Kidney (tissue), 14 donors: ENCODE results near the gene STAP2. TPM values are rescaled to one million over a fixed set of nuclear protein-coding genes. Genes with fewer than 3 reads are reported as not detected.

Experiments used
- DNase-seq, 5 donors: peaks; one replicate each; pipeline ENCODE4 v3.0.0-alpha.2; 2013 to 2020
- FAIRE-seq: peaks from 2 replicates; lab custom pipeline; 2012; peaks lifted over from hg19 to GRCh38; lab: Jason Lieb, UNC
- H3K27ac ChIP-seq, 2 donors: one replicate each; pipeline ENCODE4 v1.7.0; 2013; ENCODE audit warnings: low read depth in 2 of 2, low read length in 2 of 2, inconsistent platforms in 1 of 2
- H3K27me3 ChIP-seq: one replicate; pipeline ENCODE4 v1.7.1; 2013; ENCODE audit warnings: low read length, inconsistent platforms; ENCODE audit not compliant: control insufficient read depth, insufficient read depth
- H3K36me3 ChIP-seq, 3 donors: one replicate each; pipeline versions ENCODE4 v1.7.0 to v1.7.1; 2013; ENCODE audit warnings: low read length in 3 of 3, control low read depth in 1 of 3, inconsistent platforms in 1 of 3; ENCODE audit not compliant: insufficient read depth in 3 of 3, control insufficient read depth in 2 of 3
- H3K4me1 ChIP-seq, 3 donors: one replicate each; pipeline versions ENCODE4 v1.7.0 to v1.7.1; 2013; ENCODE audit warnings: low read length in 3 of 3, inconsistent platforms in 1 of 3, low read depth in 1 of 3; ENCODE audit not compliant: control insufficient read depth in 2 of 3, insufficient read depth in 2 of 3
- H3K4me3 ChIP-seq, 3 donors: one replicate each; pipeline versions ENCODE4 v1.7.0 to v1.8.1; 2013; ENCODE audit warnings: low read length in 3 of 3, control low read depth in 1 of 3, inconsistent platforms in 1 of 3
- H3K9ac ChIP-seq, 3 donors: one replicate each; pipeline versions ENCODE4 v1.7.0 to v1.7.1; 2013; ENCODE audit warnings: low read length in 3 of 3, control low read depth in 1 of 3, inconsistent platforms in 1 of 3
- H3K9me3 ChIP-seq, 3 donors: one replicate each; pipeline versions ENCODE4 v1.7.0 to v1.7.1; 2013; ENCODE audit warnings: low read length in 3 of 3, control low read depth in 1 of 3, inconsistent platforms in 1 of 3; ENCODE audit not compliant: control insufficient read depth in 2 of 3, insufficient read depth in 1 of 3
- CTCF ChIP-seq: IDR thresholded peaks from 3 replicates; pipeline ENCODE4 v1.5.1; 2012; ENCODE audit warnings: mild to moderate bottlenecking, moderate library complexity, borderline replicate concordance; ENCODE audit not compliant: insufficient read depth; ENCODE audit errors: extremely low read depth
- intact Hi-C: fragments of 100-400 bp; cut with DNase I; formaldehyde crosslinking; loops from one replicate; pipeline ENCODE4 v1.11.1; 2022
- polyA plus RNA-seq: library from polyadenylated mRNA; stranded (reverse); fragments of 350-450 nt; fragmentation: Illumina TruSeq; extraction: RNeasy Lipid Tissue Mini Kit (QIAGEN cat#74804); gene quantifications from one replicate; pipeline ENCODE4 v1.2.3, GENCODE V29; 2014; ENCODE audit warnings: low read depth, low replicate concordance; ENCODE audit not compliant: insufficient read depth
- total RNA-seq: library from RNA; stranded (reverse); fragmentation: NEBNext Ultra II Directional; extraction: Animal tissue kit (Norgen Biotek cat#: 25700); gene quantifications from one replicate; pipeline ENCODE4 v1.2.1, GENCODE V29; 2021
- donor health status: control.
- donor health status: control.
- donor health status: control.
- donor health status: control.
- donor health status: control.
- donor health status: DM: yes; HTN: yes; CAD: no.
- donor health status: Normal renal cell carcinoma (clear cell type).

STAP2 gene
- total and polyA plus RNA-seq, 2 donors from 2014 or later = 32.3 to 61.5 TPM

- H3K36me3 ChIP-seq = peaks cover 0 to 2% (median 0%) of the 10 kb centered on the region in 3 donors
- no peaks in the 10 kb centered on the region for H3K9me3 ChIP-seq
- peaks cover 0 to 64% (median 56%) of the 10 kb centered on the region in 3 donors for H3K4me1 ChIP-seq
- peak; percentile 72 to 84 (median 75) for DNase-seq
- no peak overlapping the region for H3K27ac ChIP-seq
- no peak overlapping the region for H3K9ac ChIP-seq
- intact Hi-C loops = no loop called here
- TF ChIP-seq CTCF = no peak
- H3K4me3 ChIP-seq = no peak overlapping the region
- FAIRE-seq = no peak
- no peaks in the 10 kb centered on the region for H3K27me3 ChIP-seq
Observed at GRCh38 chr19:4371247-4372164, 32.9 kb upstream of the STAP2 start.

- Histone ChIP-seq H3K9ac (no peak overlapping the region), H3K27me3 (no peaks in the 10 kb centered on the region), H3K4me3 (no peak overlapping the region), H3K4me1 (peaks cover 0 to 54% (median 47%) of the 10 kb centered on the region in 3 donors), H3K27ac (no peak overlapping the region), H3K9me3 (no peaks in the 10 kb centered on the region), H3K36me3 (peaks cover 0 to 5% (median 3%) of the 10 kb centered on the region in 3 donors)
- intact Hi-C loops = no loop called here
- DNase-seq = peak in 2 of 5 donors; percentile 50 to 73
- TF ChIP-seq CTCF = no peak
- FAIRE-seq = no peak
Observed at GRCh38 chr19:4370418-4371041, 31.9 kb upstream of the STAP2 start.

- Histone ChIP-seq H3K27me3 (no peaks in the 10 kb centered on the region), H3K9ac (no peak overlapping the region), H3K4me1 (peaks cover 0 to 48% (median 42%) of the 10 kb centered on the region in 3 donors), H3K4me3 (no peak overlapping the region), H3K27ac (peak overlapping the region; percentile 74 to 77), H3K9me3 (no peaks in the 10 kb centered on the region), H3K36me3 (peaks cover 0 to 10% (median 3%) of the 10 kb centered on the region in 3 donors)
- no peak for FAIRE-seq
- intact Hi-C loops = no loop called here
- DNase-seq = peak in 1 of 5 donors; percentile 84
- TF ChIP-seq CTCF = peak; percentile 37
Observed at GRCh38 chr19:4369888-4370260, 31.2 kb upstream of the STAP2 start.
